ENCODE results near the gene ULBP1. TPM values are rescaled to one million over a fixed set of nuclear protein-coding genes. Genes with fewer than 3 reads are reported as not detected.
A peak's percentile ranks its signal among the peaks of the same experiment; 100 is the strongest.
"Not testable (repeated sequence)": the region's sequence is repeated elsewhere in the genome, so short reads cannot be mapped to it uniquely, and the experiment has no call there.

ULBP1 gene
- total and polyA plus RNA-seq, 2 donors from 2014 or later, result 0.47 to 0.72 TPM

GRCh38 chr6:149964308-149965193 is 808 bp downstream of the ULBP1 start:
- Histone ChIP-seq H3K4me1 (ENCODE audit: control insufficient read depth in 2 of 3, insufficient read depth in 2 of 3, low read depth in 1 of 3, low read length in 3 of 3) (peaks cover 0 to 20% (median 6%) of the 10 kb centered on the region in 3 donors), H3K36me3 (ENCODE audit: control insufficient read depth in 2 of 3, insufficient read depth in 3 of 3, low read length in 3 of 3) (no peaks in the 10 kb centered on the region), H3K9me3 (ENCODE audit: control insufficient read depth in 2 of 3, insufficient read depth in 1 of 3, low read length in 3 of 3) (no peaks in the 10 kb centered on the region), H3K4me3 (ENCODE audit: low read length in 3 of 3) (peak overlapping the region in 2 of 3 donors; percentile 42 to 59), H3K27ac (ENCODE audit: low read depth in 2 of 2, low read length in 2 of 2) (no peak overlapping the region), H3K9ac (ENCODE audit: low read length in 3 of 3) (peak overlapping the region in 1 of 3 donors; percentile 19), H3K27me3 (ENCODE audit: control insufficient read depth, insufficient read depth, low read length) (peaks cover 35% of the 10 kb centered on the region)
- no peak for TF ChIP-seq CTCF (IDR thresholded peaks at IDR 0.05; ENCODE audit: borderline replicate concordance, extremely low read depth, insufficient read depth)
- DNase-seq, result peak in 4 of 5 donors; percentile 32 to 79 (median 56)
- FAIRE-seq, result no peak
- intact Hi-C loops (cut with DNase I), result no loop called here

- Histone ChIP-seq H3K4me1 (ENCODE audit: control insufficient read depth in 2 of 3, insufficient read depth in 2 of 3, low read depth in 1 of 3, low read length in 3 of 3) (peaks cover 0 to 20% (median 6%) of the 10 kb centered on the region in 3 donors), H3K4me3 (ENCODE audit: low read length in 3 of 3) (peak overlapping the region in 1 of 3 donors; percentile 59), H3K9me3 (ENCODE audit: control insufficient read depth in 2 of 3, insufficient read depth in 1 of 3, low read length in 3 of 3) (no peaks in the 10 kb centered on the region), H3K27ac (ENCODE audit: low read depth in 2 of 2, low read length in 2 of 2) (no peak overlapping the region), H3K36me3 (ENCODE audit: control insufficient read depth in 2 of 3, insufficient read depth in 3 of 3, low read length in 3 of 3) (no peaks in the 10 kb centered on the region), H3K9ac (ENCODE audit: low read length in 3 of 3) (no peak overlapping the region), H3K27me3 (ENCODE audit: control insufficient read depth, insufficient read depth, low read length) (peaks cover 31% of the 10 kb centered on the region)
- TF ChIP-seq CTCF (IDR thresholded peaks at IDR 0.05; ENCODE audit: borderline replicate concordance, extremely low read depth, insufficient read depth), result no peak
- FAIRE-seq, result no peak
- peak in 2 of 5 donors; percentile 49 to 63 for DNase-seq
- intact Hi-C loops (cut with DNase I), result no loop called here
Measured at GRCh38 chr6:149965194-149966020, 1.7 kb downstream of the ULBP1 start.

DNA sequence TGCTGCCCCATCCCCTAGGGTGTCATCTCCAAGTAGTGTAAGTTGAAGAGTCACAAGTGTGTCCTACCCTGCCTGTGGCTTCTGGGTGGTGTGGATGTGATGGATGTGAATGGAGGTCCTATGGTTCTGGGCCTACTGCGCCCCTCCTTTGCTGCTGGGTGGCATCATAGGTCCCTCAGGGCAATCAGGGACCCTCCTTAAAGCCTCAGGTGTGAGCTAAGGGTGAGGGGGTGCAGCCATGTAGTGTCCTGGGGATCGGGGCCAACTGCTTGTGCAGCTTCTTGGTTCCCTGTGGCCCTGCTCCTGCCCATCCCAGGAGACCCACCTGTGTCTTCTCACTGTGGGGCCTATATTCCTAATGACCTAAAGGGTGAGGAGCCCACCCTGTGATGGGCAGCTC is 2.6 kb downstream of the ULBP1 start:
- H3K27ac ChIP-seq (ENCODE audit: low read depth in 2 of 2, low read length in 2 of 2); H3K36me3 ChIP-seq (ENCODE audit: control insufficient read depth in 2 of 3, insufficient read depth in 3 of 3, low read length in 3 of 3); FAIRE-seq; intact Hi-C loops (cut with DNase I); H3K9ac ChIP-seq (ENCODE audit: low read length in 3 of 3); H3K9me3 ChIP-seq (ENCODE audit: control insufficient read depth in 2 of 3, insufficient read depth in 1 of 3, low read length in 3 of 3); H3K4me3 ChIP-seq (ENCODE audit: low read length in 3 of 3): not testable (repeated sequence)
- H3K27me3 ChIP-seq (ENCODE audit: control insufficient read depth, insufficient read depth, low read length), result peaks cover 28% of the 10 kb centered on the region
- DNase-seq, result peak in 1 of 5 donors; percentile 5
- peaks cover 0 to 20% (median 6%) of the 10 kb centered on the region in 3 donors for H3K4me1 ChIP-seq (ENCODE audit: control insufficient read depth in 2 of 3, insufficient read depth in 2 of 3, low read depth in 1 of 3, low read length in 3 of 3)

GRCh38 chr6:149967591-149967990 is 3.8 kb downstream of the ULBP1 start:
- H3K27ac ChIP-seq (ENCODE audit: low read depth in 2 of 2, low read length in 2 of 2), result no peak overlapping the region
- H3K27me3 ChIP-seq (ENCODE audit: control insufficient read depth, insufficient read depth, low read length), result peaks cover 28% of the 10 kb centered on the region
- no peaks in the 10 kb centered on the region for H3K9me3 ChIP-seq (ENCODE audit: control insufficient read depth in 2 of 3, insufficient read depth in 1 of 3, low read length in 3 of 3)
- no peaks in the 10 kb centered on the region for H3K36me3 ChIP-seq (ENCODE audit: control insufficient read depth in 2 of 3, insufficient read depth in 3 of 3, low read length in 3 of 3)
- FAIRE-seq (no peak), DNase-seq (peak in 1 of 5 donors; percentile 5)
- no peak overlapping the region for H3K4me3 ChIP-seq (ENCODE audit: low read length in 3 of 3)
- no peak for TF ChIP-seq CTCF (IDR thresholded peaks at IDR 0.05; ENCODE audit: borderline replicate concordance, extremely low read depth, insufficient read depth)
- H3K9ac ChIP-seq (ENCODE audit: low read length in 3 of 3), result no peak overlapping the region
- intact Hi-C loops (cut with DNase I), result no loop called here
- H3K4me1 ChIP-seq (ENCODE audit: control insufficient read depth in 2 of 3, insufficient read depth in 2 of 3, low read depth in 1 of 3, low read length in 3 of 3), result peaks cover 0 to 20% (median 6%) of the 10 kb centered on the region in 3 donors

GRCh38 chr6:149967999-149968398 is 4.3 kb downstream of the ULBP1 start:
- H3K9me3 ChIP-seq (ENCODE audit: control insufficient read depth in 2 of 3, insufficient read depth in 1 of 3, low read length in 3 of 3); H3K27ac ChIP-seq (ENCODE audit: low read depth in 2 of 2, low read length in 2 of 2); intact Hi-C loops (cut with DNase I); H3K36me3 ChIP-seq (ENCODE audit: control insufficient read depth in 2 of 3, insufficient read depth in 3 of 3, low read length in 3 of 3); H3K4me3 ChIP-seq (ENCODE audit: low read length in 3 of 3); FAIRE-seq; H3K9ac ChIP-seq (ENCODE audit: low read length in 3 of 3): not testable (repeated sequence)
- peaks cover 25% of the 10 kb centered on the region for H3K27me3 ChIP-seq (ENCODE audit: control insufficient read depth, insufficient read depth, low read length)
- peak in 1 of 5 donors; percentile 6 for DNase-seq
- H3K4me1 ChIP-seq (ENCODE audit: control insufficient read depth in 2 of 3, insufficient read depth in 2 of 3, low read depth in 1 of 3, low read length in 3 of 3), result peaks cover 0 to 19% (median 6%) of the 10 kb centered on the region in 3 donors
